ENCODE data around the gene HPN.

HPN gene

GRCh38 chr19:34998777-34999497 is 42.6 kb upstream of the HPN start:
- in situ Hi-C loops (cut with HindIII; ENCODE audit: low sequenced_read_pairs), result no loop called here
- no peak for DNase-seq (ENCODE audit: low read depth, low spot score)
- no peak for TF ChIP-seq CTCF (IDR thresholded peaks at IDR 0.05; ENCODE audit: low read depth, low read length)
- H3K4me3 ChIP-seq (ENCODE audit: low read depth, low read length), result peak overlapping the region; percentile 75

GRCh38 chr19:34999498-35000337 is 41.8 kb upstream of the HPN start, which contains the start of gene GRAMD1A:
Gene GRAMD1A (plus strand): TSS chr19:35000323. CDS start chr19:35000479, 156 bp downstream.
- in situ Hi-C loops (cut with HindIII; ENCODE audit: low sequenced_read_pairs), result no loop called here
- peak; percentile 91 for DNase-seq (ENCODE audit: low read depth, low spot score)
- H3K4me3 ChIP-seq (ENCODE audit: low read depth, low read length), result peak within 1 kb of the TSS; percentile 75
- TF ChIP-seq CTCF (IDR thresholded peaks at IDR 0.05; ENCODE audit: low read depth, low read length), result no peak

GRCh38 chr19:35000338-35000646 is 41.2 kb upstream of the HPN start:
- H3K4me3 ChIP-seq (ENCODE audit: low read depth, low read length), result peak overlapping the region; percentile 75
- in situ Hi-C loops (cut with HindIII; ENCODE audit: low sequenced_read_pairs), result no loop called here
- no peak for TF ChIP-seq CTCF (IDR thresholded peaks at IDR 0.05; ENCODE audit: low read depth, low read length)
- DNase-seq (ENCODE audit: low read depth, low spot score), result no peak

- DNase-seq (ENCODE audit: low read depth, low spot score), result peak; percentile 47
- TF ChIP-seq CTCF (IDR thresholded peaks at IDR 0.05; ENCODE audit: low read depth, low read length), result no peak
- peak overlapping the region; percentile 75 for H3K4me3 ChIP-seq (ENCODE audit: low read depth, low read length)
- in situ Hi-C loops (cut with HindIII; ENCODE audit: low sequenced_read_pairs), result no loop called here
Measured at GRCh38 chr19:35000647-35001501, 40.6 kb upstream of the HPN start.

- TF ChIP-seq CTCF (IDR thresholded peaks at IDR 0.05; ENCODE audit: low read depth, low read length), result no peak
- in situ Hi-C loops (cut with HindIII; ENCODE audit: low sequenced_read_pairs), result no loop called here
- H3K4me3 ChIP-seq (ENCODE audit: low read depth, low read length), result no peak overlapping the region
- no peak for DNase-seq (ENCODE audit: low read depth, low spot score)
Measured at GRCh38 chr19:35002037-35002535, 39.4 kb upstream of the HPN start.
